Smooth muscle cell (in vitro differentiated cells): ENCODE data around the gene IFITM1. TPM values are rescaled to one million over a fixed set of nuclear protein-coding genes. Genes with fewer than 3 reads are reported as not detected.

ENCODE experiments used
- DNase-seq: peaks from one replicate; lab custom pipeline; 2025; ENCODE audit not compliant: unreplicated experiment; lab: John Stamatoyannopoulos, UW
- H2AFZ ChIP-seq: fragments of 200-600 bp; sonication (generic); 2 replicates; pipeline ENCODE4 v1.6.0; 2016; ENCODE audit warnings: antibody characterized with exemption, low read depth, mild to moderate bottlenecking
- H3F3A ChIP-seq: fragments of 200-600 bp; sonication (generic); 2 replicates; pipeline ENCODE4 v1.6.0; 2017; ENCODE audit warnings: antibody characterized with exemption, low read depth
- H3K27ac ChIP-seq: fragments of 200-600 bp; sonication (generic); 2 replicates; pipeline ENCODE4 v1.5.1; 2016; ENCODE audit warnings: low read depth, mild to moderate bottlenecking
- H3K27me3 ChIP-seq: fragments of 200-600 bp; sonication (generic); 2 replicates; pipeline ENCODE4 v1.6.1; 2016; ENCODE audit warnings: low read depth, mild to moderate bottlenecking
- H3K36me3 ChIP-seq: fragments of 200-600 bp; sonication (generic); 2 replicates; pipeline ENCODE4 v1.5.1; 2016; ENCODE audit warnings: low read depth
- H3K4me1 ChIP-seq: fragments of 200-600 bp; sonication (generic); 2 replicates; pipeline ENCODE4 v1.5.1; 2016; ENCODE audit warnings: low read depth
- H3K4me2 ChIP-seq: fragments of 200-600 bp; sonication (generic); 2 replicates; pipeline ENCODE4 v1.6.0; 2016; ENCODE audit warnings: mild to moderate bottlenecking
- H3K4me3 ChIP-seq: fragments of 200-600 bp; sonication (generic); 2 replicates; pipeline ENCODE4 v1.5.1; 2016; ENCODE audit warnings: mild to moderate bottlenecking
- H3K79me2 ChIP-seq: fragments of 200-600 bp; sonication (generic); 2 replicates; pipeline ENCODE4 v1.6.0; 2016; ENCODE audit warnings: low read depth, mild to moderate bottlenecking
- H3K9ac ChIP-seq: fragments of 200-600 bp; sonication (generic); 2 replicates; pipeline ENCODE4 v1.6.0; 2016; ENCODE audit warnings: low read depth
- H3K9me3 ChIP-seq: fragments of 200-600 bp; sonication (generic); replicated peaks from 2 replicates; pipeline ENCODE4 v1.5.1; 2016; ENCODE audit warnings: low read depth
- H4K20me1 ChIP-seq: fragments of 200-600 bp; sonication (generic); 2 replicates; pipeline ENCODE4 v1.6.0; 2016; ENCODE audit warnings: low read depth
- WGBS: methylation state at CpG from one replicate; pipeline ENCODE4 v1.1.7; 2016; ENCODE audit warnings: low lambda C conversion rate; 5-methylcytosine and 5-hydroxymethylcytosine counted together
- polyA plus RNA-seq: library from polyadenylated mRNA; unstranded; fragments of >200 nt; fragmentation: Nextera tagmentation; extraction: Ambion mirVana; gene quantifications from 2 replicates; pipeline ENCODE4 v1.2.1, GENCODE V29; 2016
- total RNA-seq: library from RNA; depleted of rRNA; stranded (reverse); fragments of >200 nt; gene quantifications from 2 replicates; pipeline ENCODE4 v1.2.3, GENCODE V29; 2014
- TF ChIP-seq, protein P1 (sequence below): fragments of 200-600 bp; sonication (generic); IDR thresholded peaks from 2 replicates; pipeline ENCODE4 v1.5.1; 2017; ENCODE audit warnings: borderline replicate concordance, mild to moderate bottlenecking, antibody characterized with exemption; ENCODE audit not compliant: insufficient read depth, poor library complexity, severe bottlenecking

Gene IFITM1
- total and polyA plus RNA-seq, 2 experiments from 2014 or later = 355 to 726 TPM

DNA sequence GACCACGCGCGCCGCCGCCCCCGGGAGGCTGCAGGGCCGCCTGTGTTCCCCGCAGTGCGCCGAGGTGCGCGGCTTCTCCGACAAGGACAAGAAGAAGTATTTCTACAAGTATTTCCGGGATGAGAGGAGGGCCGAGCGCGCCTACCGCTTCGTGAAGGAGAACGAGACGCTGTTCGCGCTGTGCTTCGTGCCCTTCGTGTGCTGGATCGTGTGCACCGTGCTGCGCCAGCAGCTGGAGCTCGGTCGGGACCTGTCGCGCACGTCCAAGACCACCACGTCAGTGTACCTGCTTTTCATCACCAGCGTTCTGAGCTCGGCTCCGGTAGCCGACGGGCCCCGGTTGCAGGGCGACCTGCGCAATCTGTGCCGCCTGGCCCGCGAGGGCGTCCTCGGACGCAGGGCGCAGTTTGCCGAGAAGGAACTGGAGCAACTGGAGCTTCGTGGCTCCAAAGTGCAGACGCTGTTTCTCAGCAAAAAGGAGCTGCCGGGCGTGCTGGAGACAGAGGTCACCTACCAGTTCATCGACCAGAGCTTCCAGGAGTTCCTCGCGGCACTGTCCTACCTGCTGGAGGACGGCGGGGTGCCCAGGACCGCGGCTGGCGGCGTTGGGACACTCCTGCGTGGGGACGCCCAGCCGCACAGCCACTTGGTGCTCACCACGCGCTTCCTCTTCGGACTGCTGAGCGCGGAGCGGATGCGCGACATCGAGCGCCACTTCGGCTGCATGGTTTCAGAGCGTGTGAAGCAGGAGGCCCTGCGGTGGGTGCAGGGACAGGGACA, 32.9 kb upstream of the IFITM1 start:
- no peak for DNase-seq
- Histone ChIP-seq H3K27me3 (peaks cover 7% of the 10 kb centered on the region), H3K9me3 (no peaks in the 10 kb centered on the region), H3F3A (no peaks in the 10 kb centered on the region), H3K27ac (no peak overlapping the region), H3K4me1 (no peaks in the 10 kb centered on the region), H3K79me2 (no peaks in the 10 kb centered on the region), H3K9ac (no peak overlapping the region), H3K36me3 (no peaks in the 10 kb centered on the region), H4K20me1 (no peaks in the 10 kb centered on the region), H3K4me2 (no peak overlapping the region), H2AFZ (no peak overlapping the region), H3K4me3 (no peak overlapping the region)
- 91% methylated on average over 78 of the region's 79 CpGs for WGBS
- TF ChIP-seq, protein P1, sequence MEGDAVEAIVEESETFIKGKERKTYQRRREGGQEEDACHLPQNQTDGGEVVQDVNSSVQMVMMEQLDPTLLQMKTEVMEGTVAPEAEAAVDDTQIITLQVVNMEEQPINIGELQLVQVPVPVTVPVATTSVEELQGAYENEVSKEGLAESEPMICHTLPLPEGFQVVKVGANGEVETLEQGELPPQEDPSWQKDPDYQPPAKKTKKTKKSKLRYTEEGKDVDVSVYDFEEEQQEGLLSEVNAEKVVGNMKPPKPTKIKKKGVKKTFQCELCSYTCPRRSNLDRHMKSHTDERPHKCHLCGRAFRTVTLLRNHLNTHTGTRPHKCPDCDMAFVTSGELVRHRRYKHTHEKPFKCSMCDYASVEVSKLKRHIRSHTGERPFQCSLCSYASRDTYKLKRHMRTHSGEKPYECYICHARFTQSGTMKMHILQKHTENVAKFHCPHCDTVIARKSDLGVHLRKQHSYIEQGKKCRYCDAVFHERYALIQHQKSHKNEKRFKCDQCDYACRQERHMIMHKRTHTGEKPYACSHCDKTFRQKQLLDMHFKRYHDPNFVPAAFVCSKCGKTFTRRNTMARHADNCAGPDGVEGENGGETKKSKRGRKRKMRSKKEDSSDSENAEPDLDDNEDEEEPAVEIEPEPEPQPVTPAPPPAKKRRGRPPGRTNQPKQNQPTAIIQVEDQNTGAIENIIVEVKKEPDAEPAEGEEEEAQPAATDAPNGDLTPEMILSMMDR = no peak

DNA sequence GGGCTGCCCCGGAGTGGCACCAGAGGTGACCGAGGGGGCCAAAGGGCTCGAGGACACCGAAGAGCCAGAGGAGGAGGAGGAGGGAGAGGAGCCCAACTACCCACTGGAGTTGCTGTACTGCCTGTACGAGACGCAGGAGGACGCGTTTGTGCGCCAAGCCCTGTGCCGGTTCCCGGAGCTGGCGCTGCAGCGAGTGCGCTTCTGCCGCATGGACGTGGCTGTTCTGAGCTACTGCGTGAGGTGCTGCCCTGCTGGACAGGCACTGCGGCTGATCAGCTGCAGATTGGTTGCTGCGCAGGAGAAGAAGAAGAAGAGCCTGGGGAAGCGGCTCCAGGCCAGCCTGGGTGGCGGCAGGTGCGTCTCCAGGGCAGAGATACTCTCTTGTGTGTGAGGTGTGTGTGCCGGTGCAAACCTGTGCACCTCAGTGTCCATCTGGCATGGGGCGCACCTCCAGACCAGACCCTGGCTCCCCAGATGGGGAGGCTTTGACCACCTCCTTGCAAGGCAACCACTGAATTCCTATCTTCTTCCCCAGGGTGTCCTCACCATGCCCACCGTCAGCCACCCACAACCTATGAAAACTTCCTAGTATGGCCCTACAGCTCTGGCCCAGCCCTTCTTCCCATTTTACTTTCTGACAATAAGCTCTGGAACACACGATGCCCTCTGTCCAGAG, 32.2 kb upstream of the IFITM1 start:
- peaks cover 7% of the 10 kb centered on the region for H3K27me3 ChIP-seq
- no peaks in the 10 kb centered on the region for H3F3A ChIP-seq
- DNase-seq = no peak
- no peak overlapping the region for H3K27ac ChIP-seq
- TF ChIP-seq, protein P1 = no peak
- no peak overlapping the region for H3K4me3 ChIP-seq
- 96% methylated on average over 26 of the region's 26 CpGs for WGBS
- H3K36me3 ChIP-seq = no peaks in the 10 kb centered on the region
- no peaks in the 10 kb centered on the region for H3K79me2 ChIP-seq
- H2AFZ ChIP-seq = no peak overlapping the region
- no peaks in the 10 kb centered on the region for H4K20me1 ChIP-seq
- no peak overlapping the region for H3K9ac ChIP-seq
- H3K4me2 ChIP-seq = no peak overlapping the region
- H3K4me1 ChIP-seq = no peaks in the 10 kb centered on the region
- H3K9me3 ChIP-seq = no peaks in the 10 kb centered on the region

DNA sequence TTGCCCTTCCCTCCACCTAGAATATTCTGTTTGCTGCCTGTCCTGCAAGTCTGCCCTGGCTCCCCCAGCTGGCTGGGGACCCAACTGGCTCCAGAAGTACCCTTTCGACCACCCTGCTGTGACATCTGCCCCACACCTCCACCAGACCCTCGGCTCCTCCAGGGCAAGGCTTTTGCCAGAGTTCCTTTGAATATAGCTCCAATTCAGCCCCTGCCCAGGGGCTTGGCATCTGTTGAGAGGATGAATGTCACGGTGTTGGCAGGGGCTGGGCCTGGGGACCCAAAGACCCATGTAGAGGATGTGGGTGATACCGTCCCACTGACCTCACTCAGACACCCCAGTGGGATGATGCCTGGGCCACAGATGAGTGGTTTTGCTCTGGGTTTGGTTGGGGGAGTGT, 31.7 kb upstream of the IFITM1 start:
- Histone ChIP-seq H4K20me1 (no peaks in the 10 kb centered on the region), H3K9ac (no peak overlapping the region), H3K27ac (no peak overlapping the region), H3K4me1 (no peaks in the 10 kb centered on the region), H3K4me2 (no peak overlapping the region), H3K27me3 (peaks cover 7% of the 10 kb centered on the region), H3F3A (no peaks in the 10 kb centered on the region), H3K36me3 (no peaks in the 10 kb centered on the region), H2AFZ (no peak overlapping the region), H3K79me2 (no peaks in the 10 kb centered on the region), H3K9me3 (no peaks in the 10 kb centered on the region), H3K4me3 (no peak overlapping the region)
- TF ChIP-seq, protein P1 = no peak
- WGBS = 87% methylated on average over 4 of the region's 4 CpGs
- DNase-seq = no peak
